Body of pancreas (tissue), 4 donors: Measurements from ENCODE around the gene MAD1L1. TPM values are rescaled to one million over a fixed set of nuclear protein-coding genes. Genes with fewer than 3 reads are reported as not detected.

Experiments used
- ATAC-seq: fragments of 150-250 bp; one replicate; pipeline ENCODE4 v1.9.1; 2016
- DNase-seq, 4 donors: peaks; one replicate each; pipeline ENCODE4 v3.0.0-alpha.2; 2019
- H3K27ac ChIP-seq, 4 donors: fragments of 200-600 bp; sonication (generic); 1 replicate in 3 of 4; 2 replicates in 1 of 4; pipeline versions ENCODE4 v1.5.1 to v1.6.1; 2016 to 2019; ENCODE audit warnings: mild to moderate bottlenecking in 1 of 4, mixed read lengths in 1 of 4, moderate library complexity in 1 of 4
- H3K27me3 ChIP-seq, 2 donors: fragments of 200-600 bp; sonication (generic); one replicate each; pipeline ENCODE4 v1.6.0; 2016; ENCODE audit warnings: mild to moderate bottlenecking in 1 of 2
- H3K36me3 ChIP-seq, 2 donors: fragments of 200-600 bp; sonication (generic); replicated peaks in 1 of 2; 2 replicates each; pipeline ENCODE4 v1.5.1; 2016; ENCODE audit warnings: low read depth in 2 of 2; ENCODE audit not compliant: insufficient read depth in 1 of 2
- H3K4me1 ChIP-seq: fragments of 200-600 bp; sonication (generic); one replicate; pipeline ENCODE4 v1.6.0; 2016
- H3K4me3 ChIP-seq, 2 donors: fragments of 200-600 bp; sonication (generic); 1 replicate in 1 of 2; 2 replicates in 1 of 2; pipeline ENCODE4 v1.5.1; 2016 to 2019
- H3K9me3 ChIP-seq, 3 donors: fragments of 200-600 bp; sonication (generic); 1 replicate in 2 of 3; 2 replicates in 1 of 3; pipeline ENCODE4 v1.5.1; 2016
- POLR2A ChIP-seq, 3 donors: fragments of 450-650 bp; IDR thresholded peaks; one replicate each; pipeline ENCODE4 v1.6.1; 2016; ENCODE audit warnings: antibody characterized with exemption in 3 of 3, mild to moderate bottlenecking in 2 of 3
- WGBS, 2 donors: methylation state at CpG; one replicate each; pipeline ENCODE4 v1.1.5; 2017; 5-methylcytosine and 5-hydroxymethylcytosine counted together
- intact Hi-C: fragments of 100-400 bp; cut with DNase I; formaldehyde crosslinking; loops from one replicate; pipeline ENCODE4 v1.15.1; 2023
- total RNA-seq, 2 donors: library from RNA; depleted of rRNA; stranded (reverse); fragments of >200 nt; gene quantifications; one replicate each; pipeline ENCODE4 v1.1.0, GENCODE V29; 2016
- TF ChIP-seq, protein P1 (sequence below), 7 experiments: fragments of 450-650 bp in 4 of 7; fragments of 200-600 bp in 3 of 7; sonication (generic) in 3 of 7; IDR thresholded peaks; one replicate each; pipeline ENCODE4 v1.5.1; 2016 to 2019; ENCODE audit warnings: antibody characterized with exemption in 7 of 7

MAD1L1 gene
- total RNA-seq, 2 donors from 2014 or later = 14.0 to 66.9 TPM

DNA sequence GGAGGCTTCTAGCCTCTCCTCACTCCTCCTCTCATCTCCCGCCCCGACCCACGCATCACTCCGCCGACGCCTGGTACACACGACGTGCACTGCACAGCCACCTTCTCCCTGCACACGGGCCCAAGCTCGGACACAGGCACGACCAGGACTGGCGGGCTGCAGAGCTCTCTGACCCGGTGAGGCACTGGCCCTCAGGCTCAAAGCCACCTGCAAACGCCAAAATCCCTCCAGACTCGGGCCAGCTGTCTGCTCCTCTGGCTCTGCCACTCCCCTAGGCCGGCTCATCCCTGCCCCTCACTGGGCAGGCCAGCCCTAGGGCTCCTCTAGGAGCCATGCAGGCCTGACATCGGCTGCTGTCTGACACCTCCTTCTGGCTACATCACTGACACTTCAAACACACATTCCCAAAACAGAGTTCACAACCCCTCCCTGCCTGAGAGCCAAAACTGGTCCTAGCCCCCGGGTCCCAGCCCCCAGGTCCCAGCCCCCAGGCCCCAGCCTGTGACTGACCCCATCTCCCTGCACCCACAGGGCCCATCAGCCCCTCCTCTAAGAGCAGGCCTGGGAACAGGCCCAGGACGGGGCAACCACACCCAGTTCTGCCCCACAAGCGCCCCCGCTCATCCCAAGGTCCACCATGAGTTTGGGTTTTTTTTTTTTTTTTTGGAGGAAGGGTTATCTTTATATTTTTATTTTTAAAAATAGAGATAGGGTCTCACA is 35.1 kb downstream of the MAD1L1 start:
- Histone ChIP-seq H3K27me3 (no peaks in the 10 kb centered on the region), H3K27ac (no peak overlapping the region), H3K4me1 (no peaks in the 10 kb centered on the region), H3K4me3 (no peak overlapping the region), H3K9me3 (no peaks in the 10 kb centered on the region), H3K36me3 (no peaks in the 10 kb centered on the region)
- TF ChIP-seq, protein P1, sequence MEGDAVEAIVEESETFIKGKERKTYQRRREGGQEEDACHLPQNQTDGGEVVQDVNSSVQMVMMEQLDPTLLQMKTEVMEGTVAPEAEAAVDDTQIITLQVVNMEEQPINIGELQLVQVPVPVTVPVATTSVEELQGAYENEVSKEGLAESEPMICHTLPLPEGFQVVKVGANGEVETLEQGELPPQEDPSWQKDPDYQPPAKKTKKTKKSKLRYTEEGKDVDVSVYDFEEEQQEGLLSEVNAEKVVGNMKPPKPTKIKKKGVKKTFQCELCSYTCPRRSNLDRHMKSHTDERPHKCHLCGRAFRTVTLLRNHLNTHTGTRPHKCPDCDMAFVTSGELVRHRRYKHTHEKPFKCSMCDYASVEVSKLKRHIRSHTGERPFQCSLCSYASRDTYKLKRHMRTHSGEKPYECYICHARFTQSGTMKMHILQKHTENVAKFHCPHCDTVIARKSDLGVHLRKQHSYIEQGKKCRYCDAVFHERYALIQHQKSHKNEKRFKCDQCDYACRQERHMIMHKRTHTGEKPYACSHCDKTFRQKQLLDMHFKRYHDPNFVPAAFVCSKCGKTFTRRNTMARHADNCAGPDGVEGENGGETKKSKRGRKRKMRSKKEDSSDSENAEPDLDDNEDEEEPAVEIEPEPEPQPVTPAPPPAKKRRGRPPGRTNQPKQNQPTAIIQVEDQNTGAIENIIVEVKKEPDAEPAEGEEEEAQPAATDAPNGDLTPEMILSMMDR (IDR thresholded peaks at IDR 0.05) = no peak
- no peak for TF ChIP-seq POLR2A (IDR thresholded peaks at IDR 0.05)
- no peak for DNase-seq
- ATAC-seq = no peak
- intact Hi-C loops = no loop called here
- WGBS, 2 donors = 85 to 93% methylated on average over 18 to 21 of the region's 21 CpGs

- Histone ChIP-seq H3K36me3 (no peaks in the 10 kb centered on the region), H3K4me3 (no peak overlapping the region), H3K9me3 (no peaks in the 10 kb centered on the region), H3K27ac (no peak overlapping the region), H3K27me3 (no peaks in the 10 kb centered on the region), H3K4me1 (no peaks in the 10 kb centered on the region)
- ATAC-seq (no peak), DNase-seq (no peak)
- intact Hi-C loops = no loop called here
- 85 to 91% methylated on average over 27 to 32 of the region's 32 CpGs for WGBS, 2 donors
- TF ChIP-seq, protein P1 (IDR thresholded peaks at IDR 0.05) = no peak
- no peak for TF ChIP-seq POLR2A (IDR thresholded peaks at IDR 0.05)
These were observed 36.1 kb downstream of the MAD1L1 start for GRCh38 chr7:2196381-2197378.

GRCh38 chr7:2195400-2196246 is 37.1 kb downstream of the MAD1L1 start:
- Histone ChIP-seq H3K27me3 (no peaks in the 10 kb centered on the region), H3K27ac (no peak overlapping the region), H3K4me3 (no peak overlapping the region), H3K36me3 (no peaks in the 10 kb centered on the region), H3K4me1 (no peaks in the 10 kb centered on the region), H3K9me3 (no peaks in the 10 kb centered on the region)
- intact Hi-C loops = no loop called here
- ATAC-seq = no peak
- DNase-seq = no peak
- 89 to 93% methylated on average over 7 to 13 of the region's 13 CpGs for WGBS, 2 donors
- TF ChIP-seq, protein P1 (IDR thresholded peaks at IDR 0.05) = no peak
- TF ChIP-seq POLR2A (IDR thresholded peaks at IDR 0.05) = no peak

DNA sequence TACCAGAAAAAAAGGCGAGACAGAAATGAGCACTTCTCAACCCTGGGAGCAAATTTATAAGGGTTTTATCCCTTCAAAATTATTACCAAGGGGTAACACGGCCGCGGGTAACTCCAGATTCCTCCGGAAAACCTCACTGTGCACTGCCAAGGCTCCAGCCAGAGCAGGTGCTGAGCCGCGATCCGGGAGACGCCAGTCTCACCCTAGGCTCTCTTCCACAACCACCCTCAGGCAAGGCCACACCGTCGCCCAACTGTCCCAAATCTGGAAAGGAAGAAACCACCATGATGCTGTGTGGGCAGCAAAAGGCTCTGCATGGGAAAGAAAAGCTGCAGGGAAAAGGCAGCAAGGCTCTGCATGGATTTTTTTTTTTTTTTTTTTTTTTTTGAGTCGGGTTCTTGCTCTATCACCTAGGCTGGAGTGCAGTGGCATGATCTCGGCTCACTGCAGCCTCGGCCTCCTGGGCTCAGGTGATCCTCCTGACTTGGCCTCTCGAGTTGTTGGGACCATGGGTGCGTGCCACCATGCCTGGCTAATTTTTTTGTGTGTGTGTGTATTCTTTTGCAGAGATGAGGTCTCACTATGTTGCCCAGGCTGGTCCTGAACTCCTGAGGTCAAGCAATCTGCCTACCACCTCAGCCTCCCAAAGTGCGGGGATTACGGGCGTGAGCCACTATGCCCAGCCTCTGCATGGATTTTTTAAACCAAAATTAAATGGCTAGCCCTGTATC is 39.0 kb downstream of the MAD1L1 start:
- no peak for DNase-seq
- Histone ChIP-seq H3K9me3 (no peaks in the 10 kb centered on the region), H3K27me3 (no peaks in the 10 kb centered on the region), H3K27ac (no peak overlapping the region), H3K36me3 (no peaks in the 10 kb centered on the region), H3K4me1 (no peaks in the 10 kb centered on the region), H3K4me3 (no peak overlapping the region)
- TF ChIP-seq POLR2A (IDR thresholded peaks at IDR 0.05) = no peak
- TF ChIP-seq, protein P1 (IDR thresholded peaks at IDR 0.05) = no peak
- 91 to 92% methylated on average over 15 to 19 of the region's 19 CpGs for WGBS, 2 donors
- ATAC-seq = no peak
- intact Hi-C loops = no loop called here
